Progenitor cell of endocrine pancreas (in vitro differentiated cells): Measurements from ENCODE around the gene ZFR. TPM values are rescaled to one million over a fixed set of nuclear protein-coding genes. Genes with fewer than 3 reads are reported as not detected.

Source experiments
- DNase-seq: peaks from one replicate; pipeline ENCODE4 v3.0.0; 2021; ENCODE audit warnings: low spot score; ENCODE audit not compliant: unreplicated experiment
- H3K27ac Mint-ChIP-seq: 2 replicates; pipeline ENCODE4 v1.8.0; 2021; ENCODE audit warnings: mild to moderate bottlenecking, moderate library complexity, mixed read lengths
- H3K27me3 Mint-ChIP-seq: 2 replicates; pipeline ENCODE4 v1.8.0; 2021; ENCODE audit warnings: mixed read lengths
- H3K36me3 Mint-ChIP-seq: 2 replicates; pipeline ENCODE4 v1.8.0; 2022; ENCODE audit warnings: mixed read lengths; ENCODE audit not compliant: insufficient read depth
- H3K4me1 Mint-ChIP-seq: 2 replicates; pipeline ENCODE4 v1.8.0; 2021; ENCODE audit warnings: low read depth, mixed read lengths
- H3K4me3 Mint-ChIP-seq: 2 replicates; pipeline ENCODE4 v1.8.0; 2021; ENCODE audit warnings: low read depth, mild to moderate bottlenecking, moderate library complexity, mixed read lengths
- H3K9me3 Mint-ChIP-seq: 2 replicates; pipeline ENCODE4 v1.8.0; 2021; ENCODE audit warnings: low read depth, mixed read lengths
- CTCF ChIP-seq: fragments of 200-600 bp; sonication (generic); IDR thresholded peaks from one replicate; pipeline ENCODE4 v1.5.0; 2021; ENCODE audit warnings: antibody characterized with exemption, mild to moderate bottlenecking; ENCODE audit not compliant: unreplicated experiment
- total RNA-seq: library from RNA; stranded (reverse); gene quantifications from 2 replicates; pipeline ENCODE4 v1.2.1, GENCODE V29; 2021

Gene ZFR
- total RNA-seq, 1 donor from 2014 or later: 75.6 TPM

- Mint-ChIP-seq H3K4me3 (no peak overlapping the region), H3K36me3 (peaks cover 4% of the 10 kb centered on the region), H3K4me1 (no peaks in the 10 kb centered on the region), H3K27ac (no peak overlapping the region), H3K27me3 (no peaks in the 10 kb centered on the region), H3K9me3 (peaks cover 39% of the 10 kb centered on the region)
- no peak for TF ChIP-seq CTCF
- no peak for DNase-seq
These were observed 104.7 kb downstream of the ZFR start for GRCh38 chr5:32339878-32340277.

GRCh38 chr5:32339198-32339597 is 105.3 kb downstream of the ZFR start:
- no peak for DNase-seq
- no peak for TF ChIP-seq CTCF
- Mint-ChIP-seq H3K36me3 (peaks cover 6% of the 10 kb centered on the region), H3K27me3 (no peaks in the 10 kb centered on the region), H3K9me3 (peaks cover 45% of the 10 kb centered on the region), H3K27ac (no peak overlapping the region), H3K4me3 (no peak overlapping the region), H3K4me1 (no peaks in the 10 kb centered on the region)

GRCh38 chr5:32332966-32333365 is 111.6 kb downstream of the ZFR start:
- H3K4me3 Mint-ChIP-seq: no peak overlapping the region
- peaks cover 26% of the 10 kb centered on the region for H3K9me3 Mint-ChIP-seq
- peaks cover 1% of the 10 kb centered on the region for H3K36me3 Mint-ChIP-seq
- no peak overlapping the region for H3K27ac Mint-ChIP-seq
- peaks cover 19% of the 10 kb centered on the region for H3K4me1 Mint-ChIP-seq
- H3K27me3 Mint-ChIP-seq: no peaks in the 10 kb centered on the region
- no peak for DNase-seq
- no peak for TF ChIP-seq CTCF

- Mint-ChIP-seq H3K36me3 (peaks cover 1% of the 10 kb centered on the region), H3K9me3 (peaks cover 26% of the 10 kb centered on the region), H3K27ac (no peak overlapping the region), H3K4me1 (peaks cover 19% of the 10 kb centered on the region), H3K4me3 (no peak overlapping the region), H3K27me3 (no peaks in the 10 kb centered on the region)
- no peak for DNase-seq
- TF ChIP-seq CTCF: no peak
These were observed 112.2 kb downstream of the ZFR start for GRCh38 chr5:32332361-32332760.

GRCh38 chr5:32331935-32332274 is 112.6 kb downstream of the ZFR start:
- peak overlapping the region; percentile 95 for H3K27ac Mint-ChIP-seq
- H3K4me1 Mint-ChIP-seq: peaks cover 19% of the 10 kb centered on the region
- peak overlapping the region; percentile 4 for H3K4me3 Mint-ChIP-seq
- H3K9me3 Mint-ChIP-seq: peaks cover 26% of the 10 kb centered on the region
- peaks cover 1% of the 10 kb centered on the region for H3K36me3 Mint-ChIP-seq
- no peak for TF ChIP-seq CTCF
- no peak for DNase-seq
- H3K27me3 Mint-ChIP-seq: no peaks in the 10 kb centered on the region
